Measurements from ENCODE around the gene ZSWIM1. TPM values are rescaled to one million over a fixed set of nuclear protein-coding genes. Genes with fewer than 3 reads are reported as not detected.

Gene ZSWIM1
- total RNA-seq, 1 donor from 2014 or later: 10.7 TPM

DNA sequence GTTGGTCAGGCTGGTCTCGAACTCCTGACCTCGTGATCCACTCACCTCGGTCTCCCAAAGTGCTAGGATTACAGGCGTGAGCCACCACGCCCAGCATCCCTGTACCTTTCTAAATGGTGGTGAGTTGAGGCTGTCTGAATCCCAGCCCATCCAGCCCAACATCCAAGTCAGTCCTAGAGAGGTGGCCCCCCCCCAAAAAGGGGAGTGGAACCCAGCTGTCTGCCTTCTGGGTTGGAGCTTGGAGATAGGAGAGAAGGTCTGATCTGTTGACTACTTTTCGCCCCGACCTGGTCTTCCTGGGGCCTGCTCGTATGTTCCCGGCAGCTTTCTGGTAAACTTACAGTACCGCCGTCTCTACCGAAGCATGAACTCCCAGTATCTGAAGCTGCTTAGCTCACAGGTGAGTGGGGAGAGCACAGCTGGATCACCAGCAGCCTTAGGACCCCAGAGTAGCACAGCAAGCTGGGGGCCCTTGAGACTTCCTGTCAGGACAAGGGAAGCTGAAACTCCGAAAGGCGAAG, 15.7 kb downstream of the ZSWIM1 start:
- Histone ChIP-seq H3K27me3 (no peaks in the 10 kb centered on the region), H3K4me2 (no peak overlapping the region), H3K9me3 (ENCODE audit: low read depth) (no peaks in the 10 kb centered on the region), H3K9ac (no peak overlapping the region), H3K79me2 (ENCODE audit: low read depth) (no peaks in the 10 kb centered on the region), H3K4me1 (peaks cover 3% of the 10 kb centered on the region), H2AFZ (replicated peaks) (no peak overlapping the region), H3F3A (ENCODE audit: low read depth) (no peaks in the 10 kb centered on the region), H3K27ac (no peak overlapping the region), H3K36me3 (no peaks in the 10 kb centered on the region), H3K4me3 (no peak overlapping the region), H4K20me1 (ENCODE audit: low read depth) (no peaks in the 10 kb centered on the region)
- Mint-ChIP-seq H3K9me3 (no peaks in the 10 kb centered on the region), H3K27ac (no peak overlapping the region), H3K27me3 (ENCODE audit: insufficient read depth, low read depth) (peaks cover 10% of the 10 kb centered on the region), H3K4me1 (peaks cover 22% of the 10 kb centered on the region), H3K36me3 (peaks cover 12% of the 10 kb centered on the region), H3K4me3 (no peak overlapping the region)
- DNase-seq (ENCODE audit: low spot score): no peak
- no peak for TF ChIP-seq EZH2 (IDR thresholded peaks at IDR 0.05)
- TF ChIP-seq, protein P1, sequence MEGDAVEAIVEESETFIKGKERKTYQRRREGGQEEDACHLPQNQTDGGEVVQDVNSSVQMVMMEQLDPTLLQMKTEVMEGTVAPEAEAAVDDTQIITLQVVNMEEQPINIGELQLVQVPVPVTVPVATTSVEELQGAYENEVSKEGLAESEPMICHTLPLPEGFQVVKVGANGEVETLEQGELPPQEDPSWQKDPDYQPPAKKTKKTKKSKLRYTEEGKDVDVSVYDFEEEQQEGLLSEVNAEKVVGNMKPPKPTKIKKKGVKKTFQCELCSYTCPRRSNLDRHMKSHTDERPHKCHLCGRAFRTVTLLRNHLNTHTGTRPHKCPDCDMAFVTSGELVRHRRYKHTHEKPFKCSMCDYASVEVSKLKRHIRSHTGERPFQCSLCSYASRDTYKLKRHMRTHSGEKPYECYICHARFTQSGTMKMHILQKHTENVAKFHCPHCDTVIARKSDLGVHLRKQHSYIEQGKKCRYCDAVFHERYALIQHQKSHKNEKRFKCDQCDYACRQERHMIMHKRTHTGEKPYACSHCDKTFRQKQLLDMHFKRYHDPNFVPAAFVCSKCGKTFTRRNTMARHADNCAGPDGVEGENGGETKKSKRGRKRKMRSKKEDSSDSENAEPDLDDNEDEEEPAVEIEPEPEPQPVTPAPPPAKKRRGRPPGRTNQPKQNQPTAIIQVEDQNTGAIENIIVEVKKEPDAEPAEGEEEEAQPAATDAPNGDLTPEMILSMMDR (IDR thresholded peaks at IDR 0.05): no peak
- no peak for TF ChIP-seq EZH2phosphoT487 (IDR thresholded peaks at IDR 0.05)

DNA sequence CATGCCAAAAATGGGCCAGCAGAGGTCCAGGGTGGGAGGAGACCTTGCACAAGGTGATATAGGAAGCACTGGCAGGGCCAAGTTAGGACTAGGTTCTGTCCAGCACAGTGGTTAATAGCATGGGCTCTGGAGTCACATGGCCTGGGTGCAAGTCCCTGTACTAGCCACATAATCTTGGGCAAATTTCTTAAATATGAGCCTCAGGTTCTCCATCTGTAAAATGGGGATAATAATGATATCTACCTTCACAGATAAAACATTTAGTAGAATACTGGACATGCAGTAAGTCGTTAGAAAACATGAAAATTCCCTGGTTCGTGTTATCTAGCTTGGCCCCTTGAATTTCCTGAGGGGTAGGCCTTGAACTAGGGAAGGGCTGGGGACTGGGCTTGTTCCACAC, 16.3 kb downstream of the ZSWIM1 start:
- Histone ChIP-seq H2AFZ (replicated peaks) (no peak overlapping the region), H3K4me3 (no peak overlapping the region), H3K4me2 (no peak overlapping the region), H3F3A (ENCODE audit: low read depth) (no peaks in the 10 kb centered on the region), H3K79me2 (ENCODE audit: low read depth) (no peaks in the 10 kb centered on the region), H3K27ac (no peak overlapping the region), H3K9me3 (ENCODE audit: low read depth) (no peaks in the 10 kb centered on the region), H3K4me1 (no peaks in the 10 kb centered on the region), H3K27me3 (no peaks in the 10 kb centered on the region), H3K9ac (no peak overlapping the region), H4K20me1 (ENCODE audit: low read depth) (no peaks in the 10 kb centered on the region), H3K36me3 (no peaks in the 10 kb centered on the region)
- Mint-ChIP-seq H3K27ac (no peak overlapping the region), H3K4me3 (no peak overlapping the region), H3K27me3 (ENCODE audit: insufficient read depth, low read depth) (peaks cover 10% of the 10 kb centered on the region), H3K36me3 (peaks cover 12% of the 10 kb centered on the region), H3K9me3 (no peaks in the 10 kb centered on the region), H3K4me1 (peaks cover 18% of the 10 kb centered on the region)
- DNase-seq (ENCODE audit: low spot score): no peak
- TF ChIP-seq EZH2 (IDR thresholded peaks at IDR 0.05) (no peak), EZH2phosphoT487 (IDR thresholded peaks at IDR 0.05) (no peak)
- TF ChIP-seq, protein P1 (IDR thresholded peaks at IDR 0.05): no peak

DNA sequence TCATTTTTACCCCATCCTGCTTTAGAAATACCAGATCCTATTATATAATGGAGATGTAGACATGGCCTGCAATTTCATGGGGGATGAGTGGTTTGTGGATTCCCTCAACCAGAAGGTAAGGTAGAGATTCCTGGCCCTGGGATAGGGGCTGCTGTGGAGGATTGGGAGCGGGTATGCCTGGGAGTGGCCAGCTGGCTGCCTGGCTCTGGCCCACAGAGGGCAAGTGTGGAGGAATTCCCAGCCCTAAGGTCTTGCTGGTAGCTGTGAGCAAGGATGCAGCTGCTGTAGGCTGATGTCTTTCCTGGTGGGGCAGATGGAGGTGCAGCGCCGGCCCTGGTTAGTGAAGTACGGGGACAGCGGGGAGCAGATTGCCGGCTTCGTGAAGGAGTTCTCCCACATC, 16.7 kb downstream of the ZSWIM1 start:
- H3K4me3 ChIP-seq: no peak overlapping the region
- H3K79me2 ChIP-seq (ENCODE audit: low read depth): no peaks in the 10 kb centered on the region
- Mint-ChIP-seq H3K27ac (no peak overlapping the region), H3K9me3 (no peaks in the 10 kb centered on the region), H3K4me3 (no peak overlapping the region), H3K27me3 (ENCODE audit: insufficient read depth, low read depth) (peaks cover 10% of the 10 kb centered on the region), H3K36me3 (peaks cover 12% of the 10 kb centered on the region), H3K4me1 (peaks cover 14% of the 10 kb centered on the region)
- no peaks in the 10 kb centered on the region for H3K27me3 ChIP-seq
- no peak overlapping the region for H3K4me2 ChIP-seq
- no peak overlapping the region for H3K27ac ChIP-seq
- H3K36me3 ChIP-seq: no peaks in the 10 kb centered on the region
- TF ChIP-seq EZH2 (IDR thresholded peaks at IDR 0.05) (no peak), EZH2phosphoT487 (IDR thresholded peaks at IDR 0.05) (no peak)
- TF ChIP-seq, protein P1 (IDR thresholded peaks at IDR 0.05): no peak
- no peaks in the 10 kb centered on the region for H4K20me1 ChIP-seq (ENCODE audit: low read depth)
- no peak overlapping the region for H3K9ac ChIP-seq
- no peak overlapping the region for H2AFZ ChIP-seq (replicated peaks)
- H3K4me1 ChIP-seq: no peaks in the 10 kb centered on the region
- no peak for DNase-seq (ENCODE audit: low spot score)
- no peaks in the 10 kb centered on the region for H3K9me3 ChIP-seq (ENCODE audit: low read depth)
- no peaks in the 10 kb centered on the region for H3F3A ChIP-seq (ENCODE audit: low read depth)
